Putamen (tissue), 1 donor: ENCODE measurements around the gene ETDC.

Experiments used
- DNase-seq: peaks from one replicate; pipeline ENCODE4 v3.0.0-alpha.2; 2016; ENCODE audit warnings: low spot score

ETDC gene

DNA sequence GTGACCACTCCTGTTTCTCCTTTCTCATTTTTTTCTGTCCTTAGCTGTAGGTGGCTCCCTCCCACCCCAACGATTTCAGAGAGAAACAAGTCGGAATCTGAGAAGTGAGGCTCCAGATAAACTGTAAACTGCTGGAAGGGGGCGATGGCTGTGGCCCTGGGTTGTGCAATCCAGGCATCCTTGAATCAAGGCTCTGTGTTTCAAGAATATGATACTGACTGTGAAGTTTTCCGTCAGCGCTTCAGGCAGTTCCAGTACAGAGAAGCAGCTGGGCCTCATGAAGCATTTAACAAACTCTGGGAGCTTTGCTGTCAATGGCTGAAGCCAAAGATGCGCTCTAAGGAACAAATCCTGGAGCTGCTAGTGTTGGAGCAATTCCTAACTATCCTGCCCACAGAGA, 37.7 kb downstream of the ETDC start:
- DNase-seq = no peak

DNA sequence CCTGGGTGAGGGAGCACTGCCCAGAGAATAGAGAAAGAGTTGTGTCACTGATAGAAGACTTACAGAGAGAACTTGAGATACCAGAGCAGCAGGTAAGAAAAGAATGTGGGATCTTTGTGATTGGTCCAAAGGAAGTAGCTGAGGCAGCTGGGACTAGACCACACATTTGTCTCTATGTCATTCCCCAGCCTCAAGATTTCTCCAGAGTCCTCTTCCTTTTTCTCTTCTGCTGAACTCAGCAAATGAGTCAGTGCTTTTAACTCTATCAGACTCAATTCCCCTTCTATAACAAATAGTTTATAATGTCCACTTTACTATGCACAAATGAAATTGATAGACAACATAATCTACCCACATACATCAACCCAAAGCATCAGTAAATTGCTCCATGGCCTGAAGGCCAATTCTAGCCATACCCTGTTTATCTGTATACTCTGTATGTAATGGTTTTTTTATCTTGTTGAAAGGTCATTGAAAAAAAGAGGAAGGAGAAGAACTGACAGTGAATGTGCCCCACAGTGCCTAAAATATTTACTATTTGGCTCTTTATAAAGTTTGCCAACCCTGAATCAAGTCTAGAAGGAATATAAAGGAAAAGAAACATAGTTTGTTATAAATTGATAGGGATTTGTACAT, 38.2 kb downstream of the ETDC start:
- DNase-seq = no peak

- no peak for DNase-seq
Measured at GRCh38 chrX:135354288-135354687, 45.0 kb downstream of the ETDC start.
